CD4-positive, alpha-beta T cell (primary cell): ENCODE data around the gene PHYHIPL. TPM values are rescaled to one million over a fixed set of nuclear protein-coding genes. Genes with fewer than 3 reads are reported as not detected.

Source experiments
- ATAC-seq: fragments of 200-7000 bp; cut with Tn5 transposase; one replicate; pipeline ENCODE4 v1.10.0; 2022; ENCODE audit warnings: mild to moderate bottlenecking; ENCODE audit not compliant: poor library complexity
- CTCF ChIA-PET: fragments of 350-600 bp; sonication (Branson Sonifier 250); formaldehyde crosslinking; loops from one replicate; lab custom pipeline; 2021; ENCODE audit warnings: antibody characterized with exemption, inconsistent platforms; lab: Charles Lee
- POLR2A ChIA-PET: fragments of 350-600 bp; sonication (Branson Sonifier 250); formaldehyde crosslinking; loops from one replicate; lab custom pipeline; 2021; ENCODE audit warnings: antibody characterized with exemption, inconsistent platforms; lab: Charles Lee
- DNase-seq, 14 experiments: peaks; one replicate each; pipeline ENCODE4 v3.0.0-alpha.2; 2013 to 2020; ENCODE audit warnings: mixed read lengths in 2 of 14
- H3K27ac ChIP-seq, 2 donors: one replicate each; pipeline versions ENCODE4 v1.5.1 to v1.7.0; 2013; ENCODE audit warnings: low read length in 2 of 2, low read depth in 1 of 2, mild to moderate bottlenecking in 1 of 2
- H3K27me3 ChIP-seq, 2 experiments: 1 replicate in 1 of 2; 2 replicates in 1 of 2; pipeline versions ENCODE4 v1.6.1 to v1.7.0; 2013; ENCODE audit warnings: low read length in 2 of 2, control low read depth in 1 of 2, mild to moderate bottlenecking in 1 of 2, moderate library complexity in 1 of 2; ENCODE audit not compliant: insufficient read depth in 2 of 2, control insufficient read depth in 1 of 2
- H3K36me3 ChIP-seq: one replicate; pipeline ENCODE4 v1.6.1; 2013; ENCODE audit warnings: low read length, control low read depth; ENCODE audit not compliant: insufficient read depth
- H3K4me1 ChIP-seq: one replicate; pipeline ENCODE4 v1.6.1; 2013; ENCODE audit warnings: low read length, control low read depth; ENCODE audit not compliant: insufficient read depth
- H3K4me3 ChIP-seq: one replicate; pipeline ENCODE4 v1.5.1; 2013; ENCODE audit warnings: mild to moderate bottlenecking, low read length, moderate library complexity
- H3K9me3 ChIP-seq, 2 experiments: 1 replicate in 1 of 2; 2 replicates in 1 of 2; pipeline versions ENCODE4 v1.6.1 to v1.7.0; 2013; ENCODE audit warnings: low read length in 2 of 2, mild to moderate bottlenecking in 2 of 2, control low read depth in 1 of 2, moderate library complexity in 1 of 2; ENCODE audit not compliant: control insufficient read depth in 1 of 2, insufficient read depth in 1 of 2
- H3K27ac Mint-ChIP-seq: one replicate; pipeline ENCODE4 v1.8.0; 2020; ENCODE audit warnings: mixed read lengths
- H3K27me3 Mint-ChIP-seq: one replicate; pipeline ENCODE4 v1.8.0; 2021; ENCODE audit warnings: mixed read lengths
- H3K36me3 Mint-ChIP-seq: one replicate; pipeline ENCODE4 v1.8.0; 2021; ENCODE audit warnings: low read depth, mixed read lengths
- H3K4me1 Mint-ChIP-seq: one replicate; pipeline ENCODE4 v1.8.0; 2021; ENCODE audit warnings: low read depth, mixed read lengths
- H3K4me3 Mint-ChIP-seq: one replicate; pipeline ENCODE4 v1.8.0; 2020; ENCODE audit warnings: mild to moderate bottlenecking, mixed read lengths
- H3K9me3 Mint-ChIP-seq: one replicate; pipeline ENCODE4 v1.8.0; 2020; ENCODE audit warnings: mixed read lengths
- CTCF ChIP-seq: fragments of 200-600 bp; IDR thresholded peaks from one replicate; pipeline ENCODE4 v1.8.0; 2022; ENCODE audit warnings: antibody characterized with exemption, mild to moderate bottlenecking
- intact Hi-C, 2 experiments: fragments of 100-400 bp; cut with DNase I in 1 of 2; cut with micrococcal nuclease in 1 of 2; formaldehyde crosslinking; loops; one replicate each; pipeline versions ENCODE4 v1.15.1 to v1.9.0; 2023 to 2025; cut with DNase I, micrococcal nuclease
- polyA plus RNA-seq, 2 donors: library from polyadenylated mRNA; unstranded; fragments of 120-200 nt; gene quantifications; one replicate each; pipeline ENCODE4 v1.2.1, GENCODE V29; 2013
- total RNA-seq, 174 experiments: library from RNA in 2 of 174; stranded (reverse) in 2 of 174; gene quantifications; one replicate each; pipeline ENCODE4 v1.2.3 and lab custom pipeline; 2021 to 2026

The PHYHIPL gene
- total RNA-seq = not detected
- polyA plus RNA-seq (2013, experiment 1 of 2) = not detected
- not detected for polyA plus RNA-seq (2013, experiment 2 of 2)
- 0 to 0.10 (median 0) reads per million in 172 experiments for total RNA-seq (lab: John Stamatoyannopoulos, UW)

DNA sequence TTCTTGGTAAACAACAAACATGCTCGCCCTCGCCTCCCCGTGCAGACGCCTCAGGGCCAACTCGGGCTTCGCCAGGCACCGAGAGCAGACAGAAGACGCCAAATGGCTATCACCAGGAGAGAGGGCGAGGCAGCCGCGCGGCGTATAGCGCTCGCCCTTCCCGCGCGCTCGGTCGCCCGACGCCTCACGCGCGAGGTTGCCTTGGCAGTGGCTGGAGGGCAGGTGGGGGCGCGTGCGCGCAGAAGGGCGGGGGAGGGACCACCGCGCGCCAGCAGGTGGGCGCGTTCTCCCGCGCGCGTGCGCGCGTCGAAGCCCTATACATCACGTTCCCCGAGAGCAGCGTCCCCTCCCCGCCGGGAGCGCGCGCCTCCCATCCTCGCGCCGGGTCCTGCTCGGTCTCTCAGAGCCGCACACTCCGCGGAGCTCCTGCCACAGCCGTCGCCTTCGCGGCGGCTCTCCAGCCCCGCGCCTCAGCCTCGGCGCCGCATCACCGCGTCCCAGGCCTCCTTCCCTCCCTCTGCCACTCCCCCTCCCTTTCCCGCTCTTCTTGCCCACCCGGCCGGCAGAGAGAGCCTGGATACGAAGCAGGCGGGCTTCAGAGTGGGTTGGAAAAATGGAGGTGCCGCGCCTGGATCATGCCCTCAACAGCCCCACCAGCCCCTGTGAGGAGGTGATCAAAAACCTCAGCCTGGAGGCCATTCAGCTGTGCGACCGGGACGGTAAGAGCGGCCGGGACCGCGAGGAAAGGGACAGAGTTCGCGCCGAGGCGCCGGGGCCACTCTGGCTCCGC is at the start of gene PHYHIPL:
Gene PHYHIPL, plus strand, starts transcription at position 403 of the 790 bp plus-strand sequence. Its CDS starts 211 bp downstream, at position 614.
- H3K4me3 Mint-ChIP-seq = no peak within 1 kb of the TSS
- no peak for ATAC-seq

DNA sequence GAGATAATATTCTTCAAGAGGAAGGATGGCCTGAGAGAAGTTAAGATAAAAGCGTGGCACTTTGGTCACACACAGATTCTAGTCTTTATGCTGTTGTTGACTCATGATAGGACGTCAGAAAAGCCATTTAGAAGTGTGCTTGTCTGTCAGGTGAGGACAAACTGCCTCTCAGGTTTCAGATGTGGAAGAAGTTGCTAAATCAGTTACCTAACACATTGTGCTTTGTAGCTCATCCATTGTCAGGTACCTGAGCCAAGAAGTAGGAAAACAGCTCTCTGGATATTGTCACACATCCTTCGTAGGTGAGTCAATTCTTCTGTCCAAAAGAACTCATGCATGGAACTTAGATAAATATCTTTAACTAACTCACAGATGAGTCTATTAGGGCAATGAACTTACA is 49.5 kb upstream of the PHYHIPL start:
- Histone ChIP-seq H3K36me3 (no peaks in the 10 kb centered on the region), H3K27me3 (no peaks in the 10 kb centered on the region), H3K4me3 (no peak overlapping the region), H3K4me1 (no peaks in the 10 kb centered on the region), H3K9me3 (peaks cover 0 to 3% of the 10 kb centered on the region in 2 experiments), H3K27ac (no peak overlapping the region)
- H3K36me3 Mint-ChIP-seq = no peaks in the 10 kb centered on the region
- no peaks in the 10 kb centered on the region for H3K4me1 Mint-ChIP-seq
- peaks cover 2% of the 10 kb centered on the region for H3K9me3 Mint-ChIP-seq
- no peak for TF ChIP-seq CTCF
- H3K4me3 Mint-ChIP-seq = no peak overlapping the region
- ChIA-PET CTCF (interaction anchor here (0.6 kb wide), 1 partner anchor 61 kb away, joined by 4 read pairs; no protein-coding TSS in a partner anchor), POLR2A (no interaction called here)
- ATAC-seq = no peak
- H3K27ac Mint-ChIP-seq = no peak overlapping the region
- no peaks in the 10 kb centered on the region for H3K27me3 Mint-ChIP-seq
- no peak for DNase-seq
- intact Hi-C loops = no loop called here

More for the DNA sequence above, at the start of gene PHYHIPL:
- Mint-ChIP-seq H3K36me3 (no peaks in the 10 kb centered on the region), H3K9me3 (no peaks in the 10 kb centered on the region), H3K4me1 (no peaks in the 10 kb centered on the region), H3K27me3 (peaks cover 45% of the 10 kb centered on the region), H3K27ac (no peak within 1 kb of the TSS)
- POLR2A ChIA-PET = no interaction called here
- Histone ChIP-seq H3K4me3 (no peak within 1 kb of the TSS), H3K27me3 (peaks cover 5 to 13% of the 10 kb centered on the region in 2 experiments), H3K27ac (no peak within 1 kb of the TSS), H3K4me1 (no peaks in the 10 kb centered on the region), H3K36me3 (no peaks in the 10 kb centered on the region), H3K9me3 (peaks cover 0 to 15% of the 10 kb centered on the region in 2 experiments)
- intact Hi-C loops = no loop called here
- CTCF ChIA-PET = no interaction called here
- DNase-seq = no peak
- no peak for TF ChIP-seq CTCF

DNA sequence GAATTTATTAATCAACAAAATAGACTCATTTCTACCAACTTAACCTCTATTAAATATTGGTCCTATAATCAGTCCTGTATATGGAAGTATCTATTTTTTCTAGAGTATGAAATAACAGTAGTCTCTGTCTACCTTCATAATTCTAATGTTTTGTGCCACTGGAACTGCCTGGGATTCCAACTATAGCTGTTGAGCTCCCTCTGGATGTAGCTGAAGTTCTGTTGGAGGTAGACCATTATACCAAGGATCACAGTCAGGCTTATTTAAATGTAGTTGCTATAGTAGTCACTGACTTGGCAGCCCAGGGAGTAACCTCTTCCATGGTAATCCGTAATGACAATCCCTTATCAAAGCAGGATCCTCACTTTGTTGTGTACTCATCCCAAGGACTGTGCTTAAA is 48.5 kb upstream of the PHYHIPL start:
- no peak for ATAC-seq
- no peaks in the 10 kb centered on the region for H3K36me3 Mint-ChIP-seq
- intact Hi-C loops = no loop called here
- no peak overlapping the region for H3K4me3 ChIP-seq
- ChIA-PET CTCF (no interaction called here), POLR2A (no interaction called here)
- no peak overlapping the region for H3K27ac ChIP-seq
- H3K27me3 ChIP-seq = no peaks in the 10 kb centered on the region
- no peaks in the 10 kb centered on the region for H3K27me3 Mint-ChIP-seq
- H3K36me3 ChIP-seq = no peaks in the 10 kb centered on the region
- no peaks in the 10 kb centered on the region for H3K4me1 Mint-ChIP-seq
- no peaks in the 10 kb centered on the region for H3K4me1 ChIP-seq
- H3K9me3 ChIP-seq = no peaks in the 10 kb centered on the region
- H3K4me3 Mint-ChIP-seq = no peak overlapping the region
- H3K27ac Mint-ChIP-seq = no peak overlapping the region
- no peak for TF ChIP-seq CTCF
- DNase-seq = no peak
- peaks cover 2% of the 10 kb centered on the region for H3K9me3 Mint-ChIP-seq
